ENCODE results near the gene ZCCHC24. TPM values are rescaled to one million over a fixed set of nuclear protein-coding genes. Genes with fewer than 3 reads are reported as not detected.

Gene ZCCHC24
- polyA plus RNA-seq, 3 donors: 19.5 to 27.9 (median 20.9) TPM

GRCh38 chr10:79438021-79438698 is 7.3 kb downstream of the ZCCHC24 start:
- no peak for DNase-seq (ENCODE audit: extremely low read depth in 1 of 11, low read depth in 9 of 11, low spot score in 4 of 11)

- DNase-seq (ENCODE audit: extremely low read depth in 1 of 11, low read depth in 9 of 11, low spot score in 4 of 11): no peak
Observed at GRCh38 chr10:79437111-79437814, 8.2 kb downstream of the ZCCHC24 start.

GRCh38 chr10:79436850-79437103 is 8.6 kb downstream of the ZCCHC24 start:
- no peak for DNase-seq (ENCODE audit: extremely low read depth in 1 of 11, low read depth in 9 of 11, low spot score in 4 of 11)

GRCh38 chr10:79436066-79436849 is 9.2 kb downstream of the ZCCHC24 start:
- DNase-seq (ENCODE audit: extremely low read depth in 1 of 11, low read depth in 9 of 11, low spot score in 4 of 11): no peak

- no peak for DNase-seq (ENCODE audit: extremely low read depth in 1 of 11, low read depth in 9 of 11, low spot score in 4 of 11)
Observed at GRCh38 chr10:79435271-79436065, 10.0 kb downstream of the ZCCHC24 start.

- DNase-seq (ENCODE audit: extremely low read depth in 1 of 11, low read depth in 9 of 11, low spot score in 4 of 11): no peak
Observed at GRCh38 chr10:79434821-79435251, 10.6 kb downstream of the ZCCHC24 start.

- DNase-seq (ENCODE audit: extremely low read depth in 1 of 11, low read depth in 9 of 11, low spot score in 4 of 11): no peak
Observed at GRCh38 chr10:79434223-79434687, 11.2 kb downstream of the ZCCHC24 start.

GRCh38 chr10:79433324-79434222 is 11.9 kb downstream of the ZCCHC24 start:
- no peak for DNase-seq (ENCODE audit: extremely low read depth in 1 of 11, low read depth in 9 of 11, low spot score in 4 of 11)

- DNase-seq (ENCODE audit: extremely low read depth in 1 of 11, low read depth in 9 of 11, low spot score in 4 of 11): no peak
Observed at GRCh38 chr10:79431891-79432831, 13.3 kb downstream of the ZCCHC24 start.

GRCh38 chr10:79431428-79431827 is 14.0 kb downstream of the ZCCHC24 start:
- no peak for DNase-seq (ENCODE audit: extremely low read depth in 1 of 11, low read depth in 9 of 11, low spot score in 4 of 11)

- DNase-seq (ENCODE audit: extremely low read depth in 1 of 11, low read depth in 9 of 11, low spot score in 4 of 11): no peak
Observed at GRCh38 chr10:79430936-79431335, 14.5 kb downstream of the ZCCHC24 start.

- no peak for DNase-seq (ENCODE audit: extremely low read depth in 1 of 11, low read depth in 9 of 11, low spot score in 4 of 11)
Observed at GRCh38 chr10:79430325-79430905, 15.0 kb downstream of the ZCCHC24 start.

GRCh38 chr10:79429751-79430150 is 15.7 kb downstream of the ZCCHC24 start:
- DNase-seq (ENCODE audit: extremely low read depth in 1 of 11, low read depth in 9 of 11, low spot score in 4 of 11): no peak

GRCh38 chr10:79427965-79428364 is 17.5 kb downstream of the ZCCHC24 start:
- no peak for DNase-seq (ENCODE audit: extremely low read depth in 1 of 11, low read depth in 9 of 11, low spot score in 4 of 11)

- no peak for DNase-seq (ENCODE audit: extremely low read depth in 1 of 11, low read depth in 9 of 11, low spot score in 4 of 11)
Observed at GRCh38 chr10:79425074-79425532, 20.3 kb downstream of the ZCCHC24 start.

GRCh38 chr10:79424221-79425073 is 21.0 kb downstream of the ZCCHC24 start:
- no peak for DNase-seq (ENCODE audit: extremely low read depth in 1 of 11, low read depth in 9 of 11, low spot score in 4 of 11)

All from renal cortex interstitium (tissue), 11 donors.